ENCODE measurements around the gene SUN1. TPM values are rescaled to one million over a fixed set of nuclear protein-coding genes. Genes with fewer than 3 reads are reported as not detected.

The SUN1 gene, protein sequence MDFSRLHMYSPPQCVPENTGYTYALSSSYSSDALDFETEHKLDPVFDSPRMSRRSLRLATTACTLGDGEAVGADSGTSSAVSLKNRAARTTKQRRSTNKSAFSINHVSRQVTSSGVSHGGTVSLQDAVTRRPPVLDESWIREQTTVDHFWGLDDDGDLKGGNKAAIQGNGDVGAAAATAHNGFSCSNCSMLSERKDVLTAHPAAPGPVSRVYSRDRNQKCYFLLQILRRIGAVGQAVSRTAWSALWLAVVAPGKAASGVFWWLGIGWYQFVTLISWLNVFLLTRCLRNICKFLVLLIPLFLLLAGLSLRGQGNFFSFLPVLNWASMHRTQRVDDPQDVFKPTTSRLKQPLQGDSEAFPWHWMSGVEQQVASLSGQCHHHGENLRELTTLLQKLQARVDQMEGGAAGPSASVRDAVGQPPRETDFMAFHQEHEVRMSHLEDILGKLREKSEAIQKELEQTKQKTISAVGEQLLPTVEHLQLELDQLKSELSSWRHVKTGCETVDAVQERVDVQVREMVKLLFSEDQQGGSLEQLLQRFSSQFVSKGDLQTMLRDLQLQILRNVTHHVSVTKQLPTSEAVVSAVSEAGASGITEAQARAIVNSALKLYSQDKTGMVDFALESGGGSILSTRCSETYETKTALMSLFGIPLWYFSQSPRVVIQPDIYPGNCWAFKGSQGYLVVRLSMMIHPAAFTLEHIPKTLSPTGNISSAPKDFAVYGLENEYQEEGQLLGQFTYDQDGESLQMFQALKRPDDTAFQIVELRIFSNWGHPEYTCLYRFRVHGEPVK
- total RNA-seq (2014; rRNA removed; shearing (Covaris generic)) (143 and 145 TPM in 2 replicates), polyA plus RNA-seq (2016; fragmentation: Nextera tagmentation; extraction: Ambion mirVana) (57.9 and 63.3 TPM in 2 replicates)
- long read RNA-seq, partial matches to known transcripts = 4 of 9 reads
- long read RNA-seq, other reads (novel, unspliced or antisense) = 5 of 9 reads

DNA sequence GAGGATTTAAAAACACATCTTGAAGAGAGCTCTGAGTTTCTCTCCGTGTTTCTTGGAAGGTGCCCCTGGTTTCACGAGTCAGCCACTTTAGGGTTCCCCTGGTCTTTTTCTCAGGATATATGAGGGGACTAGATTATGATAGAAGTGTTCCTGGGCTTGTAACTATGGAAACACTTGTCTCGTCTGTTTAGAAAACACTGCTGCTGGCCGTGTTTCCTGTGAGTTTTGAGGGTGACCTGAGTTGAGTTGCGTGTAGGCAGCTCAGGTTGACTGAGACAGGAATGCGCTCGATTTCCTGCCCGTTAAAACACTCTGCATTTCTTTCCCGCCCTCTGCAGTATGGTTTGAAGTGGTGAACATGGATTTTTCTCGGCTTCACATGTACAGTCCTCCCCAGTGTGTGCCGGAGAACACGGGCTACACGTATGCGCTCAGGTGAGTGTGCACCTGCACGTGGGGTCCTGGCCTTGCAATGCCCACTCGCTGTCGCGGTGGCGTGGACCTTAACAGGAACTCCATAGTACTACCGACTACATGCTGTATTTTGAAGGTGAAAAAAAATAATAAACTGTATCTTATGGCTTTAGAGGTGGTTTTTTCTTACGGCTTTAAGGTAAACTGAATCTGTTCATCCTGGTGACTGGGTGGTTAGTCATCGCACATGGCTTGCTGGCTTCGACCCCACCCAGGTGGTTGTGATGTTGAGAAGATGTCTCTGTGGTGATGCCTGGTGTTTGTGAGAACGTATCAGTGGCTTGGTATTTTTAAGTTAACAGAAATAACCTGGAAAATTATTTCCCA, at the start of gene SUN1:
Gene SUN1 (plus strand): TSS at position 310 of the 801 bp plus-strand sequence. CDS start 49 bp downstream, at position 359.
- H3K27me3 ChIP-seq (ENCODE audit: insufficient read depth) = no peaks in the 10 kb centered on the region
- peaks cover 17% of the 10 kb centered on the region for H3K4me1 ChIP-seq (ENCODE audit: insufficient read depth)
- no peak for TF ChIP-seq EZH2 (IDR thresholded peaks at IDR 0.05; ENCODE audit: low read depth, unreplicated experiment)
- TF ChIP-seq JUNB (IDR thresholded peaks at IDR 0.05; ENCODE audit: unreplicated experiment) = no peak
- no peak for TF ChIP-seq STAT1 (IDR thresholded peaks at IDR 0.05; ENCODE audit: unreplicated experiment)
- TF ChIP-seq, protein P1, sequence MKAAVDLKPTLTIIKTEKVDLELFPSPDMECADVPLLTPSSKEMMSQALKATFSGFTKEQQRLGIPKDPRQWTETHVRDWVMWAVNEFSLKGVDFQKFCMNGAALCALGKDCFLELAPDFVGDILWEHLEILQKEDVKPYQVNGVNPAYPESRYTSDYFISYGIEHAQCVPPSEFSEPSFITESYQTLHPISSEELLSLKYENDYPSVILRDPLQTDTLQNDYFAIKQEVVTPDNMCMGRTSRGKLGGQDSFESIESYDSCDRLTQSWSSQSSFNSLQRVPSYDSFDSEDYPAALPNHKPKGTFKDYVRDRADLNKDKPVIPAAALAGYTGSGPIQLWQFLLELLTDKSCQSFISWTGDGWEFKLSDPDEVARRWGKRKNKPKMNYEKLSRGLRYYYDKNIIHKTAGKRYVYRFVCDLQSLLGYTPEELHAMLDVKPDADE (IDR thresholded peaks at IDR 0.05) = no peak
- TF ChIP-seq, protein P2, sequence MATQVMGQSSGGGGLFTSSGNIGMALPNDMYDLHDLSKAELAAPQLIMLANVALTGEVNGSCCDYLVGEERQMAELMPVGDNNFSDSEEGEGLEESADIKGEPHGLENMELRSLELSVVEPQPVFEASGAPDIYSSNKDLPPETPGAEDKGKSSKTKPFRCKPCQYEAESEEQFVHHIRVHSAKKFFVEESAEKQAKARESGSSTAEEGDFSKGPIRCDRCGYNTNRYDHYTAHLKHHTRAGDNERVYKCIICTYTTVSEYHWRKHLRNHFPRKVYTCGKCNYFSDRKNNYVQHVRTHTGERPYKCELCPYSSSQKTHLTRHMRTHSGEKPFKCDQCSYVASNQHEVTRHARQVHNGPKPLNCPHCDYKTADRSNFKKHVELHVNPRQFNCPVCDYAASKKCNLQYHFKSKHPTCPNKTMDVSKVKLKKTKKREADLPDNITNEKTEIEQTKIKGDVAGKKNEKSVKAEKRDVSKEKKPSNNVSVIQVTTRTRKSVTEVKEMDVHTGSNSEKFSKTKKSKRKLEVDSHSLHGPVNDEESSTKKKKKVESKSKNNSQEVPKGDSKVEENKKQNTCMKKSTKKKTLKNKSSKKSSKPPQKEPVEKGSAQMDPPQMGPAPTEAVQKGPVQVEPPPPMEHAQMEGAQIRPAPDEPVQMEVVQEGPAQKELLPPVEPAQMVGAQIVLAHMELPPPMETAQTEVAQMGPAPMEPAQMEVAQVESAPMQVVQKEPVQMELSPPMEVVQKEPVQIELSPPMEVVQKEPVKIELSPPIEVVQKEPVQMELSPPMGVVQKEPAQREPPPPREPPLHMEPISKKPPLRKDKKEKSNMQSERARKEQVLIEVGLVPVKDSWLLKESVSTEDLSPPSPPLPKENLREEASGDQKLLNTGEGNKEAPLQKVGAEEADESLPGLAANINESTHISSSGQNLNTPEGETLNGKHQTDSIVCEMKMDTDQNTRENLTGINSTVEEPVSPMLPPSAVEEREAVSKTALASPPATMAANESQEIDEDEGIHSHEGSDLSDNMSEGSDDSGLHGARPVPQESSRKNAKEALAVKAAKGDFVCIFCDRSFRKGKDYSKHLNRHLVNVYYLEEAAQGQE (IDR thresholded peaks at IDR 0.05; ENCODE audit: unreplicated experiment) = no peak
- TF ChIP-seq EZH2phosphoT487 (IDR thresholded peaks at IDR 0.05; ENCODE audit: unreplicated experiment) = no peak
- no peak for TF ChIP-seq ZNF114 (CRISPR knock-in tag; IDR thresholded peaks at IDR 0.05)
- Mint-ChIP-seq H3K4me1 (peaks cover 44% of the 10 kb centered on the region), H3K27me3 (ENCODE audit: insufficient read depth, low read depth, poor library complexity) (peaks cover 12% of the 10 kb centered on the region), H3K27ac (peak within 1 kb of the TSS; percentile 86), H3K9me3 (no peaks in the 10 kb centered on the region), H3K4me3 (peak within 1 kb of the TSS; percentile 36; the same call in 1 of the 3 replicates), H3K36me3 (ENCODE audit: low read depth) (peaks cover 25% of the 10 kb centered on the region)
- H3K27ac ChIP-seq (ENCODE audit: low read depth) = peak within 1 kb of the TSS; percentile 34
- H3K79me2 ChIP-seq (replicated peaks; ENCODE audit: insufficient read depth) = peaks cover 98% of the 10 kb centered on the region
- H3K36me3 ChIP-seq (ENCODE audit: insufficient read depth) = no peaks in the 10 kb centered on the region; the same call in 1 of the 2 replicates
- DNase-seq (ENCODE audit: low spot score) (peak; percentile 66), ATAC-seq (no peak; the same call in 2 of the 3 replicates)
- H2AFZ ChIP-seq = no peak within 1 kb of the TSS
- H3K9me2 ChIP-seq (ENCODE audit: insufficient read depth) = no peaks in the 10 kb centered on the region
- H4K20me1 ChIP-seq (replicated peaks; ENCODE audit: insufficient read depth) = peaks cover 69% of the 10 kb centered on the region
- H3K4me3 ChIP-seq = peak within 1 kb of the TSS; percentile 9
- H3K4me2 ChIP-seq = peak within 1 kb of the TSS; percentile 30
- no peaks in the 10 kb centered on the region for H3F3A ChIP-seq (replicated peaks; ENCODE audit: low read depth)

All from GM23338 (cell line).